Peyer's patch (tissue), 4 donors: ENCODE data around the gene CCZ1B. TPM values are rescaled to one million over a fixed set of nuclear protein-coding genes. Genes with fewer than 3 reads are reported as not detected.
"Not testable (repeated sequence)": the region's sequence is repeated elsewhere in the genome, so short reads cannot be mapped to it uniquely, and the experiment has no call there.

Experiments used
- DNase-seq, 3 donors: peaks; one replicate each; pipeline ENCODE4 v3.0.0-alpha.2; 2017 to 2019
- H3K27ac ChIP-seq, 4 donors: fragments of 200-600 bp; sonication (generic); one replicate each; pipeline ENCODE4 v1.5.1; 2016 to 2019
- H3K27me3 ChIP-seq, 2 donors: fragments of 200-600 bp; sonication (generic); one replicate each; pipeline ENCODE4 v1.5.1; 2019
- H3K36me3 ChIP-seq, 3 donors: fragments of 200-600 bp; sonication (generic); one replicate each; pipeline ENCODE4 v1.5.1; 2016 to 2019
- H3K4me1 ChIP-seq, 4 donors: fragments of 200-600 bp; sonication (generic); one replicate each; pipeline ENCODE4 v1.5.1; 2016 to 2019
- H3K4me3 ChIP-seq, 4 donors: fragments of 200-600 bp; sonication (generic); 1 replicate in 3 of 4; 2 replicates in 1 of 4; pipeline ENCODE4 v1.5.1; 2016 to 2019; ENCODE audit warnings: mild to moderate bottlenecking in 1 of 4
- H3K9me3 ChIP-seq, 4 donors: fragments of 200-600 bp; sonication (generic); one replicate each; pipeline ENCODE4 v1.5.1; 2016 to 2019; ENCODE audit warnings: mild to moderate bottlenecking in 1 of 4
- total RNA-seq, 4 donors: library from RNA; depleted of rRNA; stranded (reverse); fragments of >200 nt; gene quantifications; one replicate each; pipeline ENCODE4 v1.1.0, GENCODE V29; 2016

The CCZ1B gene
- total RNA-seq, 4 donors from 2014 or later: 73.7 to 253 (median 131) TPM

DNA sequence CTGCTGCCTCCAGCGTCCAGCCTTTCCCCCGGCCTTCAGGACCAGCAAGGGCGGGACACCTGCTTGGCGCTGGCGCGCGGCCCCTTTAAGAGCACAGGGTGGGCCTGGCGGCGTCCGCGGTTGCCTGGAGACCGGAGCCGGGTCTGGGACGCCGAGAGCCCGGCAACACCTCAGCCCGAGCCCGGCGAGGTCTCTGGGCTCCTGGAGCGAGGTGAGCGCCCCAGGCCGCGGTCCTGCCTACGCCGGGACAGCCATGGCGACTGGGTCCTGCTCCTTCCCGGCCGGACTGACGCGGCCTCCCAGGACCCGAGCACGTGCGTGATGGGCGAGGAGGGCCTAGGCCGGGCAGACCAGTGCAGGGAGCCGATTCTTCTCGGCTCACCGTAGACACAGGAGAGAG, 72.1 kb downstream of the CCZ1B start, which contains the start of gene RSPH10B2:
Gene RSPH10B2, plus strand, starts transcription at position 140 of the 400 bp plus-strand sequence. CDS start 3,575 bp downstream, outside the sequence.
- not testable (repeated sequence) for H3K27me3 ChIP-seq, H3K27ac ChIP-seq, H3K4me3 ChIP-seq, H3K9me3 ChIP-seq, H3K36me3 ChIP-seq, DNase-seq, H3K4me1 ChIP-seq

DNA sequence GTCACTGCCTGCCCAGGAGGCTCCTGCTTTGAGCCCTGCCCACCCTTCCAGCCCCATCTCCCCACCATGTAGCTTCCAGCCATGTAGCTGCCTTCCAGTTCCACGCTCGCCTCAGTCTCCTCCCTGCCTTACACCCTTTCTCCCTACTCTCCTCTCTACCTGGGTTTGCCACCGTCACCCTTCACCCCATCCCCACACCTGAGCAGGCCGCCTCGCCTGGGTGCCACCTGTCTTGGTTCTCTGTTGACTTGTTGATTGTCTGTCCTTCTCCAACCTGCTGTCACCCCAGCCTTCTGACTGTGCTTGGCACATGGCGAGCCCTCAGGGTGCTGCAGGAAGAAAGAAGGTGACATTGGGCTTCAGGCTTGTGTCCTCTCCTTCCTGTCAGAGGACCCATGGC, 75.9 kb downstream of the CCZ1B start:
- not testable (repeated sequence) for DNase-seq

DNA sequence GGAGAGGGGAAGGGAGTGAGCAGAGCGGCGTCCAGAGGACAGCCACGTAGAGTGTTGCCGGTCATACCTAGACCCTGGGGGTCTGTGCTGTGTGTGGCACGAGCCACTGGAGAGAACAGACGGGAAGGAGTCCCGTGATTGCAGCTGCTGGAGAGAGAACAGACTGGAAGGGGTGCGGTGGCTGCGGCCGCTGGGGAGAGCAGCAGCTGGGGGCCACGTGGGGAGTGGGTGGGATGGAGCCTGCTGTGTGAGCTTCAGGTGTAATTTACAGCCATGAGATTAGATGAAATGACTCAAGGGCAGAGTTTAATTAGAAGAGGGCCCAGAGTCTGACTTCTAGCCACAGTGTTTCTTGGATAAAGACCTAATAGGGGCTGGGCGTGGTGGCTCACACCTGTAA, 76.7 kb downstream of the CCZ1B start:
- H3K9me3 ChIP-seq, H3K4me1 ChIP-seq, H3K36me3 ChIP-seq, H3K27ac ChIP-seq, H3K27me3 ChIP-seq, H3K4me3 ChIP-seq: not testable (repeated sequence)
- peak in 1 of 3 donors; percentile 75 for DNase-seq

More for the DNA sequence above, 75.9 kb downstream of the CCZ1B start:
- H3K36me3 ChIP-seq, H3K27me3 ChIP-seq, H3K4me1 ChIP-seq, H3K9me3 ChIP-seq, H3K27ac ChIP-seq, H3K4me3 ChIP-seq: not testable (repeated sequence)

Other genes with a start within 250 kb of the CCZ1B start
- gene ZDHHC4, start 248.8 kb downstream of the CCZ1B start, total RNA-seq: 10 to 100 TPM; 29.6 to 52.0 (median 44.8) TPM
- 10 to 100 TPM; 34.0 to 95.7 (median 53.0) TPM for gene INTS15, start 236.3 kb downstream of the CCZ1B start, total RNA-seq
- gene ZNF853, start 210.7 kb downstream of the CCZ1B start, total RNA-seq: 1 to 10 TPM; 1.1 to 8.3 (median 2.5) TPM
- 10 to 100 TPM; 21.7 to 51.2 (median 39.2) TPM for gene ZNF316, start 189.0 kb downstream of the CCZ1B start, total RNA-seq
- 10 to 100 TPM; 20.5 to 32.2 (median 24.9) TPM for gene ZNF12, start 119.3 kb downstream of the CCZ1B start, total RNA-seq
- gene RSPH10B2, start 72.2 kb downstream of the CCZ1B start, total RNA-seq: not detected